Mucosa of descending colon (tissue), 3 donors: Measurements from ENCODE around the gene LHFPL3. TPM values are rescaled to one million over a fixed set of nuclear protein-coding genes. Genes with fewer than 3 reads are reported as not detected.
"Not testable (repeated sequence)": the region's sequence is repeated elsewhere in the genome, so short reads cannot be mapped to it uniquely, and the experiment has no call there.

Experiments used
- ATAC-seq: fragments of 200-7000 bp; cut with Tn5 transposase; one replicate; pipeline ENCODE4 v1.9.1; 2020; ENCODE audit warnings: mild to moderate bottlenecking, moderate library complexity
- DNase-seq, 3 donors: peaks; one replicate each; pipeline ENCODE4 v3.0.0-alpha.2; 2020
- H3K36me3 ChIP-seq: fragments of 200-600 bp; one replicate; pipeline ENCODE4 v1.8.0; 2021; ENCODE audit warnings: low read depth, mild to moderate bottlenecking
- H3K4me1 ChIP-seq: fragments of 200-600 bp; one replicate; pipeline ENCODE4 v1.8.0; 2021; ENCODE audit warnings: low read depth, mild to moderate bottlenecking
- H3K4me3 ChIP-seq: fragments of 200-600 bp; one replicate; pipeline ENCODE4 v1.8.0; 2021; ENCODE audit warnings: mild to moderate bottlenecking
- H3K9me3 ChIP-seq: fragments of 200-600 bp; one replicate; pipeline ENCODE4 v1.8.0; 2021; ENCODE audit warnings: mild to moderate bottlenecking
- intact Hi-C, 2 donors: fragments of 100-400 bp; cut with DNase I in 1 of 2; cut with micrococcal nuclease in 1 of 2; formaldehyde crosslinking; loops; one replicate each; pipeline versions ENCODE4 v1.11.0 to v1.11.1; 2022; cut with DNase I, micrococcal nuclease
- total RNA-seq, 3 donors: library from RNA; stranded (reverse); fragmentation: NEBNext Ultra II Directional in 2 of 3; extraction: Animal tissue kit (Norgen Biotek cat#: 25700) in 2 of 3; gene quantifications; one replicate each; pipeline versions ENCODE4 v1.2.1 to v1.2.4, GENCODE V29; 2021 to 2023
- TF ChIP-seq, protein P1 (sequence below): fragments of 200-600 bp; IDR thresholded peaks from one replicate; pipeline ENCODE4 v1.8.0; 2022; ENCODE audit warnings: antibody characterized with exemption, mild to moderate bottlenecking
- donor health status: DM: no; HTN: no; CAD: no; lungs with moderate emphysema.
- donor health status: DM: no; HTN: no; CAD: no.
- donor health status: DM: no; HTN: yes; CAD: no.

Gene LHFPL3
- total RNA-seq, 3 donors from 2014 or later: 0.26 to 0.57 (median 0.31) TPM

DNA sequence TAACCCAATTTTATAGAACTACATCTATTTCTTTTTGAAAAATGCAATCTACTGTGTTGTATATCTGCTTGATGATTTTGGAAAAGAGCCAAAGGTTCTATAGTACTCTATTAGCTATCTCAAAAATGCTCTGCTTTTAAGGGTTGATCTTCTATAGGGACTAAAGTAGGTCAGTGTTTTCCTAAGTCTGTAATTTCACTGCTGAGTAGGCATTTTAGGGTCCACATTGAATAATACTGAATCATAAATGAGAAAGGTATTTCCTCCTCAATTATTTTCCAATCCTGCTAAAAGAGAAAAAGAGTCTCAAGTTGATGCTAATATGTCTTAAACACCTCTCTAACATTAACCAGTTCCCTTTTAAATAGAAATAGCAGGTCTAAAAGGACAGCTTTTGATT, 244.2 kb downstream of the LHFPL3 start:
- intact Hi-C loops: no loop called here
- DNase-seq: no peak
- Histone ChIP-seq H3K4me1 (no peaks in the 10 kb centered on the region), H3K36me3 (no peaks in the 10 kb centered on the region), H3K9me3 (no peaks in the 10 kb centered on the region), H3K4me3 (no peak overlapping the region)
- ATAC-seq: no peak
- TF ChIP-seq, protein P1, sequence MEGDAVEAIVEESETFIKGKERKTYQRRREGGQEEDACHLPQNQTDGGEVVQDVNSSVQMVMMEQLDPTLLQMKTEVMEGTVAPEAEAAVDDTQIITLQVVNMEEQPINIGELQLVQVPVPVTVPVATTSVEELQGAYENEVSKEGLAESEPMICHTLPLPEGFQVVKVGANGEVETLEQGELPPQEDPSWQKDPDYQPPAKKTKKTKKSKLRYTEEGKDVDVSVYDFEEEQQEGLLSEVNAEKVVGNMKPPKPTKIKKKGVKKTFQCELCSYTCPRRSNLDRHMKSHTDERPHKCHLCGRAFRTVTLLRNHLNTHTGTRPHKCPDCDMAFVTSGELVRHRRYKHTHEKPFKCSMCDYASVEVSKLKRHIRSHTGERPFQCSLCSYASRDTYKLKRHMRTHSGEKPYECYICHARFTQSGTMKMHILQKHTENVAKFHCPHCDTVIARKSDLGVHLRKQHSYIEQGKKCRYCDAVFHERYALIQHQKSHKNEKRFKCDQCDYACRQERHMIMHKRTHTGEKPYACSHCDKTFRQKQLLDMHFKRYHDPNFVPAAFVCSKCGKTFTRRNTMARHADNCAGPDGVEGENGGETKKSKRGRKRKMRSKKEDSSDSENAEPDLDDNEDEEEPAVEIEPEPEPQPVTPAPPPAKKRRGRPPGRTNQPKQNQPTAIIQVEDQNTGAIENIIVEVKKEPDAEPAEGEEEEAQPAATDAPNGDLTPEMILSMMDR: no peak

DNA sequence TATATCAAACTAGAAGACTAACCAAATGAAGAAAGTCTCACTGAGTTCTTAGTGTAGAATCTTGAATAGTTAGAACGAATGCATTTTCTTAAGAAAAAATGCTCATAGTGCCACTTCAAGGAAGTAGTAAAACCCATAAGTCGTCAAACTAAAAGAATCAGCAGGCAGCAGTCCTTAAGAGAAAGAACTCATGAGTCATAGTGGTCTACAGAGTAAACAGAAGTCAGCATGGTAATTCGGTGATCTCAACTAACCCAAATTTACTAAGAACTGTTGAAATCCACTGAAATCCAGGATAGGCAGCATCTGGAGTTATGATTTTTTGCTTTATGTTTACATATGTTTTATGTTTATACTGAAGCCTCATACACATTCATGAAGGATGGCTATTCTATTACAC, 256.2 kb downstream of the LHFPL3 start:
- no peaks in the 10 kb centered on the region for H3K36me3 ChIP-seq
- no peaks in the 10 kb centered on the region for H3K4me1 ChIP-seq
- TF ChIP-seq, protein P1: no peak
- intact Hi-C loops: no loop called here
- ATAC-seq (no peak), DNase-seq (no peak)
- no peak overlapping the region for H3K4me3 ChIP-seq
- H3K9me3 ChIP-seq: no peaks in the 10 kb centered on the region

DNA sequence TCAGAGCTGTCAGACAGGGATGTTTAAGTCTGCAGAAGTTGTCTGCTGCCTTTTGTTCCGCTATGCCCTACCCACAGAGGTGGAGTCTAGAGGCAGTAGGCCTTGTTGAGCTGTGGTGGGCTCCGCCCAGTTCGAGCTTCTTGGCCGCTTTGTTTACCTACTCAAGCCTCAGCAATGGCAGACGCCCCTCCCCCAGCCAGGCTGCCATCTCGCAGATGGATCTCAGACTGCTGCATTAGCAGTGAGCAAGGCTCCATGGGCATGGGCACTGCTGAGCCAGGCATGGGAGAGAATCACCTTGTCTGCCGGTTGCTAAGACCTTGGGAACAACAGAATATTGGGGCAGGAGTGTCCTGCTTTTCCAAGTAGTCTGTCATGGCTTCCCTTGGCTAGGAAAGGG, 267.2 kb downstream of the LHFPL3 start:
- H3K4me3 ChIP-seq, intact Hi-C loops, H3K36me3 ChIP-seq, ATAC-seq, H3K4me1 ChIP-seq, H3K9me3 ChIP-seq, DNase-seq: not testable (repeated sequence)

DNA sequence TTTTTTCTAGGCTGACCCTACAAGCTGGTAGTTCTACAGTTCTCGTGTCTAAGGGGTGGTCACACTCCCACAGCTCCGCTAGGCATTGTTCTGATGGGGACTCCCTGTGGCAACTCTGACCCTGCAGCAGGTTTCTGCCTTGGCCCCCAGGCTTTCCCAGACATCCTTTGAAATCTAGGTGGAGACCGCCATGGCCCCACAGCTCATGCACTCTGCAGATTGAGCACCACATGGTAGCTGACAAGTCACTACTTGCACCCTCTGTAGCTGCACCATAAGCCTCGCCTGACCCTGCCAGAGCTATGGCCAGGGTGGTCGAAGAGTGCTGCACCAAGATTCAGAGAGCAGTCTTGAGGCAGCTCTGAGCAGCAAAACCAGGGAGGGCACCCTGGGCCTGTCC, 275.6 kb downstream of the LHFPL3 start:
- intact Hi-C loops: no loop called here

DNA sequence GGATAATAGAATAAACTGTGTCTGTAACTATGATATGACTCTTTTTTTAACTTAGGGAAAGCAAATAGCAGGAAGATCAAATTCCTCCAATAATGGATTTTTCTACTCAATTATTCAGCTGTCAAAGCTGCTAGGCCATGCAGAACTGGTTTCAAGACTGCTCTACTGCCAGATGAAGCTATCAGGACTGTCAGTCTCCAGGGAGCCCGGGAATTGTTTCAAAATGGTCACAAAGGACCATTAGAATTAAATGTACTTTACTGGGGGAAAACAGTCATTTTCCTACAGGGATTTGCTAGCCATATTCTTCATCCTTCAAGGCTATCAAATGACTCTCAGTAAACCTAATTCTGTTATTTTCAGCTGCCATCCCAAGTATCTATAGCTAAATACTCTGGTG, 276.3 kb downstream of the LHFPL3 start:
- Histone ChIP-seq H3K4me1 (no peaks in the 10 kb centered on the region), H3K36me3 (no peaks in the 10 kb centered on the region), H3K9me3 (no peaks in the 10 kb centered on the region), H3K4me3 (no peak overlapping the region)
- intact Hi-C loops: no loop called here
- TF ChIP-seq, protein P1: no peak
- ATAC-seq (no peak), DNase-seq (no peak)

More for the DNA sequence above, 275.6 kb downstream of the LHFPL3 start:
- no peaks in the 10 kb centered on the region for H3K36me3 ChIP-seq
- H3K4me3 ChIP-seq: no peak overlapping the region
- ATAC-seq: no peak
- no peaks in the 10 kb centered on the region for H3K4me1 ChIP-seq
- DNase-seq: no peak
- TF ChIP-seq, protein P1: no peak
- H3K9me3 ChIP-seq: no peaks in the 10 kb centered on the region

DNA sequence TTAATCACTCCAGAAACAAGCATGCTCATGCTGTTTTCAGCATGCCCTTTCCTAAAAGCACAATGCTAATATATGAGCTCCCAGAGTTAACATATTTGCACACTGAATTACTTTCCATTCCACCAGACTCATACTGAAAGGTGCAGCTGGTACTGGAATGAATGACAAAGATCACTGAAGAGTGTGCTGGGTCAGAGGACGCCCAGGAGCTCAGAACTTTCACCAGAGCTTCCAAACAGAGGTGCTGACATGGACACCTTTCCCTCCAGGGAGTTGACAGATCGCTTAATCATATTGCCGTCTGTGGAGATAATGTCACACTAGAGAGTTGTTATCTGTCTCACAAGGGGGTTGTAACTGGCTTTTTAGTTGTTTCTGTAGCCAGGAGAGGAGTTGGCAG, 292.9 kb downstream of the LHFPL3 start:
- DNase-seq: no peak
- no peaks in the 10 kb centered on the region for H3K9me3 ChIP-seq
- H3K36me3 ChIP-seq: no peaks in the 10 kb centered on the region
- H3K4me3 ChIP-seq: no peak overlapping the region
- intact Hi-C loops: no loop called here
- H3K4me1 ChIP-seq: no peaks in the 10 kb centered on the region
- TF ChIP-seq, protein P1: no peak
- ATAC-seq: no peak
